Measurements from ENCODE around the gene RFXANK. TPM values are rescaled to one million over a fixed set of nuclear protein-coding genes. Genes with fewer than 3 reads are reported as not detected.
"Not testable (repeated sequence)": the region's sequence is repeated elsewhere in the genome, so short reads cannot be mapped to it uniquely, and the experiment has no call there.

The RFXANK gene
- total RNA-seq, 2 experiments from 2014 or later, result 105 to 114 TPM

GRCh38 chr19:19215792-19216191 is 23.7 kb downstream of the RFXANK start:
- no peaks in the 10 kb centered on the region for H3K79me2 ChIP-seq (ENCODE audit: insufficient read depth, low read depth, low read length)
- no peak overlapping the region for H2AFZ ChIP-seq (ENCODE audit: low read length)
- DNase-seq (ENCODE audit: low spot score), result no peak
- no peaks in the 10 kb centered on the region for H3K4me1 ChIP-seq (ENCODE audit: insufficient read depth, low read length, poor library complexity, severe bottlenecking)
- H3K27ac ChIP-seq (ENCODE audit: low read depth, low read length, poor library complexity, severe bottlenecking), result no peak overlapping the region
- POLR2A ChIA-PET, result no interaction called here
- BruUV-seq (replicated peaks), result no TSS peak
- H3K4me3 ChIP-seq (ENCODE audit: low read depth, low read length, poor library complexity, severe bottlenecking), result no peak overlapping the region
- no peaks in the 10 kb centered on the region for H3K36me3 ChIP-seq (ENCODE audit: insufficient read depth, low read length)
- intact Hi-C loops (cut with micrococcal nuclease; ENCODE audit: unreplicated experiment), result no loop called here
- H3K4me2 ChIP-seq (ENCODE audit: low read length), result no peak overlapping the region
- H3K9me2 ChIP-seq (ENCODE audit: insufficient read depth, low read length), result no peaks in the 10 kb centered on the region
- H3K9me3 ChIP-seq (ENCODE audit: low read length), result no peaks in the 10 kb centered on the region
- no peak for TF ChIP-seq EZH2phosphoT487 (IDR thresholded peaks at IDR 0.05; ENCODE audit: borderline replicate concordance, low read depth, low read length)
- TF ChIP-seq CTCF (conservative IDR thresholded peaks at IDR 0.05; ENCODE audit: low read length), result no peak
- CTCF ChIA-PET (ENCODE audit: unreplicated experiment), result no interaction called here
- no peaks in the 10 kb centered on the region for H4K20me1 ChIP-seq (ENCODE audit: insufficient read depth, low read length)

GRCh38 chr19:19217099-19217498 is 25.0 kb downstream of the RFXANK start:
- Histone ChIP-seq H4K20me1 (ENCODE audit: insufficient read depth, low read length) (no peaks in the 10 kb centered on the region), H3K4me3 (ENCODE audit: low read depth, low read length, poor library complexity, severe bottlenecking) (no peak overlapping the region), H3K4me1 (ENCODE audit: insufficient read depth, low read length, poor library complexity, severe bottlenecking) (no peaks in the 10 kb centered on the region), H3K9me3 (ENCODE audit: low read length) (no peaks in the 10 kb centered on the region), H3K36me3 (ENCODE audit: insufficient read depth, low read length) (no peaks in the 10 kb centered on the region), H3K27ac (ENCODE audit: low read depth, low read length, poor library complexity, severe bottlenecking) (no peak overlapping the region), H3K9me2 (ENCODE audit: insufficient read depth, low read length) (no peaks in the 10 kb centered on the region), H3K4me2 (ENCODE audit: low read length) (peak overlapping the region; percentile 28), H2AFZ (ENCODE audit: low read length) (peak overlapping the region; percentile 34; the same call in 1 of the 2 replicates), H3K79me2 (ENCODE audit: insufficient read depth, low read depth, low read length) (no peaks in the 10 kb centered on the region)
- no TSS peak for BruUV-seq (replicated peaks)
- peak; percentile 57 for DNase-seq (ENCODE audit: low spot score)
- ChIA-PET CTCF (ENCODE audit: unreplicated experiment) (no interaction called here), POLR2A (no interaction called here)
- intact Hi-C loops (cut with micrococcal nuclease; ENCODE audit: unreplicated experiment), result no loop called here
- TF ChIP-seq EZH2phosphoT487 (IDR thresholded peaks at IDR 0.05; ENCODE audit: borderline replicate concordance, low read depth, low read length) (no peak), CTCF (conservative IDR thresholded peaks at IDR 0.05; ENCODE audit: low read length) (peak; percentile 65)

DNA sequence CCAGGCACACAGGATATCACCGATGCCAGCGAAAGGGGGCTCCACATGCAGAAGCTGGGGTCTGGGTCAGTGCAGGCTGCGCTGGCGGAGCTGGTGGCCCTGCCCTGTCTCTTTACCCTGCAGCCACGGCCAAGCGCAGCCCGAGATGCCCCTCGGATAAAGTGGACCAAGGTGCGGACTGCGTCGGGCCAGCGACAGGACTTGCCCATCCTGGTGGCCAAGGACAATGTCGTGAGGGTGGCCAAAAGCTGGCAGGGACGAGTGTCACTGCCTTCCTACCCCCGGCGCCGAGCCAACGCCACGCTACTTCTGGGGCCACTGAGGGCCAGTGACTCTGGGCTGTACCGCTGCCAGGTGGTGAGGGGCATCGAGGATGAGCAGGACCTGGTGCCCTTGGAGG is 26.9 kb downstream of the RFXANK start:
- intact Hi-C loops (cut with micrococcal nuclease; ENCODE audit: unreplicated experiment), result loop anchor here (1.0 kb wide), 1 partner anchor 31 kb away; no protein-coding TSS in a partner anchor
- Histone ChIP-seq H3K4me1 (ENCODE audit: insufficient read depth, low read length, poor library complexity, severe bottlenecking) (no peaks in the 10 kb centered on the region), H3K9me2 (ENCODE audit: insufficient read depth, low read length) (no peaks in the 10 kb centered on the region), H2AFZ (ENCODE audit: low read length) (no peak overlapping the region), H3K9me3 (ENCODE audit: low read length) (no peaks in the 10 kb centered on the region), H3K4me3 (ENCODE audit: low read depth, low read length, poor library complexity, severe bottlenecking) (no peak overlapping the region), H3K36me3 (ENCODE audit: insufficient read depth, low read length) (no peaks in the 10 kb centered on the region), H4K20me1 (ENCODE audit: insufficient read depth, low read length) (no peaks in the 10 kb centered on the region), H3K4me2 (ENCODE audit: low read length) (no peak overlapping the region), H3K27ac (ENCODE audit: low read depth, low read length, poor library complexity, severe bottlenecking) (no peak overlapping the region), H3K79me2 (ENCODE audit: insufficient read depth, low read depth, low read length) (no peaks in the 10 kb centered on the region)
- TF ChIP-seq CTCF (conservative IDR thresholded peaks at IDR 0.05; ENCODE audit: low read length), result no peak
- TF ChIP-seq EZH2phosphoT487 (IDR thresholded peaks at IDR 0.05; ENCODE audit: borderline replicate concordance, low read depth, low read length), result no peak
- ChIA-PET POLR2A (interaction anchor here (0.6 kb wide), 1 partner anchor 27 kb away, joined by 4 read pairs; no protein-coding TSS in a partner anchor), CTCF (ENCODE audit: unreplicated experiment) (no interaction called here)
- BruUV-seq (replicated peaks), result no TSS peak
- no peak for DNase-seq (ENCODE audit: low spot score)

DNA sequence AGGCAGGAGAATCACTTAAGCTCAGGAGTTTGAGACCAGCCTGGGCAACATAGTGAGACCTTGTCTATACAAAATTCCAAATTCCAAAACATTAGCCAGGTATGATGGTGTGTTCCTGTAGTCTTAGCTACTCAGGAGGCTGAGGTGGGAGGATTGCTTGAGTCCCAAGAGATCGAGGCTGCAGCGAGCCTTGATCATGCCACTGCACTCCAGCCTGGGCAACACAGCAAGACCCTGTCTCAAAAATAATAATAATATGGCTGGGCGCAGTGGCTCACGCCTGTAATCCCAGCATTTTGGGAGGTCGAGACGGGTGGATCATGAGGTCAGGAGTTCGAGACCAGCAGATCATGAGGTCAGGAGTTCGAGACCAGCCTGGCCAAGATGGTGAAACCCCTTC is 28.9 kb downstream of the RFXANK start:
- H3K9me2 ChIP-seq (ENCODE audit: insufficient read depth, low read length); DNase-seq (ENCODE audit: low spot score); H3K36me3 ChIP-seq (ENCODE audit: insufficient read depth, low read length); H2AFZ ChIP-seq (ENCODE audit: low read length); intact Hi-C loops (cut with micrococcal nuclease; ENCODE audit: unreplicated experiment); H3K27ac ChIP-seq (ENCODE audit: low read depth, low read length, poor library complexity, severe bottlenecking); H3K4me3 ChIP-seq (ENCODE audit: low read depth, low read length, poor library complexity, severe bottlenecking); H4K20me1 ChIP-seq (ENCODE audit: insufficient read depth, low read length); BruUV-seq (replicated peaks); CTCF ChIA-PET (ENCODE audit: unreplicated experiment); H3K4me1 ChIP-seq (ENCODE audit: insufficient read depth, low read length, poor library complexity, severe bottlenecking); H3K4me2 ChIP-seq (ENCODE audit: low read length); POLR2A ChIA-PET; H3K79me2 ChIP-seq (ENCODE audit: insufficient read depth, low read depth, low read length); H3K9me3 ChIP-seq (ENCODE audit: low read length): not testable (repeated sequence)
